Daoy (cell line): ENCODE results near the gene B3GNT7. TPM values are rescaled to one million over a fixed set of nuclear protein-coding genes. Genes with fewer than 3 reads are reported as not detected.

Experiments used
- DNase-seq: peaks from one replicate; pipeline ENCODE4 v3.0.0-alpha.2; 2015; ENCODE audit warnings: low read depth
- total RNA-seq: library from RNA; depleted of rRNA; stranded (reverse); fragments of >200 nt; shearing (Covaris generic); gene quantifications from 2 replicates; pipeline ENCODE4 v1.2.3, GENCODE V29; 2014

The B3GNT7 gene
- total RNA-seq, 1 experiment from 2014 or later, result 1.1 TPM

GRCh38 chr2:231384109-231384435 lies 11.4 kb upstream of the B3GNT7 start:
- no peak for DNase-seq

GRCh38 chr2:231384970-231385369 lies 10.5 kb upstream of the B3GNT7 start:
- DNase-seq, result no peak

- DNase-seq, result no peak
These were observed 10.1 kb upstream of the B3GNT7 start for GRCh38 chr2:231385429-231385828.

GRCh38 chr2:231386446-231386845 lies 9.1 kb upstream of the B3GNT7 start:
- DNase-seq, result peak; percentile 58

- DNase-seq, result peak; percentile 90
These were observed 7.4 kb upstream of the B3GNT7 start for GRCh38 chr2:231387904-231388724.

GRCh38 chr2:231388725-231389346 lies 6.7 kb upstream of the B3GNT7 start:
- no peak for DNase-seq

GRCh38 chr2:231390667-231391066 lies 4.8 kb upstream of the B3GNT7 start:
- no peak for DNase-seq

GRCh38 chr2:231391981-231392380 lies 3.5 kb upstream of the B3GNT7 start:
- no peak for DNase-seq

GRCh38 chr2:231392431-231393148 lies 2.9 kb upstream of the B3GNT7 start:
- no peak for DNase-seq

- no peak for DNase-seq
These were observed 2.1 kb upstream of the B3GNT7 start for GRCh38 chr2:231393149-231394131.

- peak; percentile 50 for DNase-seq
These were observed 1.0 kb upstream of the B3GNT7 start for GRCh38 chr2:231394211-231395141.

- DNase-seq, result no peak
These were observed 730 bp downstream of the B3GNT7 start for GRCh38 chr2:231396058-231396821.

GRCh38 chr2:231397011-231397927 lies 1.8 kb downstream of the B3GNT7 start:
- peak; percentile 38 for DNase-seq

- no peak for DNase-seq
These were observed 2.4 kb downstream of the B3GNT7 start for GRCh38 chr2:231397928-231398294.

GRCh38 chr2:231398585-231398984 lies 3.1 kb downstream of the B3GNT7 start:
- no peak for DNase-seq

GRCh38 chr2:231399046-231399852 lies 3.7 kb downstream of the B3GNT7 start:
- no peak for DNase-seq

GRCh38 chr2:231399853-231400680 lies 4.6 kb downstream of the B3GNT7 start:
- DNase-seq, result peak; percentile 52
